Midbrain (tissue), 1 donor: ENCODE measurements around the gene SDK1.
"Not testable (repeated sequence)": the region's sequence is repeated elsewhere in the genome, so short reads cannot be mapped to it uniquely, and the experiment has no call there.

ENCODE experiments used
- DNase-seq: peaks from one replicate; lab custom pipeline; 2025; lab: John Stamatoyannopoulos, UW

Gene SDK1

GRCh38 chr7:3725155-3726059 is 424.4 kb downstream of the SDK1 start:
- DNase-seq: no peak

- no peak for DNase-seq
Observed at GRCh38 chr7:3730276-3730675, 429.2 kb downstream of the SDK1 start.

GRCh38 chr7:3732395-3733005 is 431.4 kb downstream of the SDK1 start:
- peak; percentile 17 for DNase-seq

DNA sequence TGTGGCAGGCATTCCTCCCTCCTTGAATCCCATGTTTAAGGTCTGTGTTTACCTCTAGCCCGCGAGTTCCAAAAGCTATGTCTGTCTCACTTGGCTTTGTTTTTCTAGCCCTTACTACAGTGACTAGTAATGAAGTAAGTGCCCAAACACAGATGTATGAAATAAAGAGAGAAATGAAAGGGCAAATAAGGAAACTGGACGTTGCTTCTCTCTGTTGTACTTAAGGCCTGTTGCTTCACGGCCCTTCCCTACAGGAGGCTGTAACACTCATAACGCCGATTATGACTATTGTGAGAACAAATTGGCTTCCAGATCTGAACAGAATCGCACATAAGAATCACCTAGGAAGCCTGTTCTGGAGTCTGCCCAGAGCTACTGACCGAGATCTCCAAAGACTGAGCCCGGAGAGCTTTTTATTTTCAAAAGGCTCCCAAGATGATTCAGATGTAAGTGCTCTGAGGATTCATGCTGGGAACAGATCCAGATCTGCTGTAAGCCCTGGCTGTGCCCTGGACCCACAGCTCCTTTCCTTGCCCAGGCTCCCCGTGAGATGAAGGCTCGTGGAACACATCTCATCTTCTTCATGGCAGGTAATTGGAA is 432.6 kb downstream of the SDK1 start:
- DNase-seq: no peak

- DNase-seq: no peak
Observed at GRCh38 chr7:3738964-3739363, 437.9 kb downstream of the SDK1 start.

- DNase-seq: no peak
Observed at GRCh38 chr7:3739983-3740382, 438.9 kb downstream of the SDK1 start.

- DNase-seq: no peak
Observed at GRCh38 chr7:3747467-3747866, 446.4 kb downstream of the SDK1 start.

GRCh38 chr7:3748389-3748788 is 447.3 kb downstream of the SDK1 start:
- no peak for DNase-seq

DNA sequence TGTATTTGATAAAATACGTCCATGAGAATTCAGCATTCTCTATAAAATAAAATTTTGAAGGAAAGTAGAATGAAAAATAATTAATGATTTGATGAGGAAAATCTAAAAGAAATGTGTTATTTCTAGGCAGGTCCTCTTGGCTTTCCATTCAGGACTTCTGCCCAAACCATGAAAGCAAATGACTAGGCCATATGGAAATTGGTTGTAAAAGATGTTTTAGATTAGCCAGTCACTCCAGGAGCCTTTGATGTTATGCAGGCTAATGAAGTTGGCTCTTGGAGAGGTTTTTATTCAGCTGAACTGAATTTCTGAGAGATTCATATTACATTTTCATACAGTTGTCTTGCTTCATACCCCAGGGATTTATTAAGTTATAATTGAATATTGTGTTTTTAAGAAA is 452.8 kb downstream of the SDK1 start:
- no peak for DNase-seq

GRCh38 chr7:3754493-3755341 is 453.7 kb downstream of the SDK1 start:
- peak; percentile 85 for DNase-seq

DNA sequence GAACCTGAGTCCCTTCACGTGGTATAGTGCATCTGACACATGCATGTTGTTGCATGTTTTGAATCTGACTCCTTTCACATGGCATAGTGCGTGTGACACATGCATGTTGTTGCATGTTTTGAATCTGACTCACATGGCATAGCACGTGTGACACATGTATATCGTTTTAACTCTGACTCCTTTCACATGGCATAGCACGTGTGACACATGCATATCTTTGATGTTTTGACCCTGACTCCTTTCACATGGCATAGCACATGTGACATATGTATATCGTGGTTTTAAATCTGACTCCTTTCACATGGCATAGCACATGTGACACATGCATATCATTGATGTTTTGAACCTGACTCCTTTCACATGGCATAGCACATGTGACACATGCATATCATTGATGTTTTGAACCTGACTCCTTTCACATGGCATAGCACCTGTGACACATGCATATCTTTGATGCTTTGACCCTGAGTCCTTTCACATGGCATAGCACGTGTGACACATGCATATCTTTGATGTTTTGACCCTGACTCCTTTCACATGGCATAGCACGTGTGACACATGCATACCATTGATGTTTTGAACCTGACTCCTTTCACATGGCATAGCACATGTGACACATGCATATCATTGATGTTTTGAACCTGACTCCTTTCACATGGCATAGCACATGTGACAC is 454.9 kb downstream of the SDK1 start:
- DNase-seq: not testable (repeated sequence)

GRCh38 chr7:3757059-3757458 is 456.0 kb downstream of the SDK1 start:
- no peak for DNase-seq

DNA sequence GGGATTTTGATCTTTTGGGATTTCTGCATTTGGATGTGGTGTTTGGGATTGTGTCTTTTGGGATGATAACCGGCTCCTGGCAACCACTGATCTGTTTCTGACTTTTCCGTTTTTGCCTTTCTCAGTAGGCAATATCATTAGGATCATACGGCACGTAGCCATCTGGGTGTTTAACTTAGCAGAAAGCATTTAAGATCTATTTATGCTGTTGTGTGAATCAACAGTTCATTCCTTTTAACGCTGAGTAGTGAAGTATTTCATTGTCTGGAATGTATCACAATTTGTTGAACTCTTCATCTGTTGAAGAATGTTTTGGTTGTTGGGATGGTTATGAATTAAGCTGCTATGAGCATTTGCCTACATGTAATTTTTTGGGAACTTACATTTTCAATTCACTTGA is 459.6 kb downstream of the SDK1 start:
- DNase-seq: no peak

DNA sequence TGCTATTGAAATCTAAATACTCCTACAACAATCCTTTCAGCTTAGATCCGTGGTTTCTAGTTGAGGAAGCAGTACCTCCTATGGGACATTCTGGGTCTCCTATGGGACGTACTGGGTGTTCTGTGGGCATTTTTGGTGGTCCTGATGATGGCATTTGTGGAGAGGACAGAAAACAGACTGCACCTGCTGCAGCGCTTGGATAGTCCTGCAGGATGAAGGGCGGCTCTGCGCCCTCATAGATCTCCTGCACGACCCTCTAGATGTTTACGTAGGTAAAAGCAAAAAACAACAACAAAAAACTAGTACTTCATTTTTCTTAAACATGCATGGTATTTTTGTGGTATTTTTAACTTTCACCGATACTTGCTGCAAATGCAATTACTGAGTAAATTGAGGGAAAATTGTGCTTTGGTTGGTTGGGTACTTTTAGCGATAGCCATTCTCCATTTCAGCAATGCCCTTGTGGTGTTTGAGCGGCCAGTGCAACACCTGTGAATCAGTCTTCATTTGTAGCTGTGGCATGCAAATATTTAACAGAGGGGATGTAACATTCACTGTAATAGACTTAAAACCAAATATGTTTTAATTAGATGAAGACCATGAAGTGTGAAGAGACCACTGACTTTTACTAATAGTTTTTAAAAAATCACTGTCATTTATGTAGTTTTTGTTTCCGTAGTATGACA is 461.2 kb downstream of the SDK1 start:
- no peak for DNase-seq

GRCh38 chr7:3767917-3768777 is 467.1 kb downstream of the SDK1 start:
- no peak for DNase-seq

- DNase-seq: no peak
Observed at GRCh38 chr7:3771906-3772305, 470.9 kb downstream of the SDK1 start.

GRCh38 chr7:3778345-3778744 is 477.3 kb downstream of the SDK1 start:
- no peak for DNase-seq

DNA sequence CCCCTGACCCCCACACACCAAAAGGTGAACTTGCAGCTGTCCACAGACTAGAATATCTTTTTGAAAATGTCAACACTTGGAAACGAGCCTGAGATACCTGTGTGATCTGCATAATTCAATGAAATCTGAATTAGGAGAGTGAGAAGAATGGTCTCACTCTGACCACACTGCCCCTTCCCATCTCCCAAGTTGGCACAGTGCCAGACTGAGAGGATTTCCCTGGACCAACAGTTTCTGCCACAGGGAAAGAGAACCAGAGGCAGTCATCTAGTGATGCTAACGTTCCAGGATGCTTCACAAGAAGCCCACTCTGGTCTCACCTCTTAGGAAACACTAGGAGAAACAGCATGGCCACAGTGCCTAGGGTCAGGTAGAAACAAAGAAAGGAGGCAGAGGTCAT is 479.0 kb downstream of the SDK1 start:
- DNase-seq: no peak

GRCh38 chr7:3780525-3780924 is 479.5 kb downstream of the SDK1 start:
- DNase-seq: no peak

- DNase-seq: no peak
Observed at GRCh38 chr7:3781607-3782006, 480.6 kb downstream of the SDK1 start.
